IMR-90 (cell line): Measurements from ENCODE around the gene CREB5. TPM values are rescaled to one million over a fixed set of nuclear protein-coding genes. Genes with fewer than 3 reads are reported as not detected.

Experiments used
- ATAC-seq: fragments of 200-7000 bp; cut with Tn5 transposase; 2 replicates; pipeline ENCODE4 v1.9.1; 2020; ENCODE audit warnings: low read depth, mild to moderate bottlenecking, moderate library complexity
- BruUV-seq: library from RNA; stranded (reverse); fragments of 400-500 nt; replicated peaks from 2 replicates; lab custom pipeline; 2021; lab: Mats Ljungman, UMichigan
- CTCF ChIA-PET: fragments of 300-600 bp; formaldehyde crosslinking; extraction: SDS; loops from one replicate; lab custom pipeline; 2021; ENCODE audit warnings: antibody characterized with exemption; lab: Yijun Ruan, JAX
- POLR2A ChIA-PET: fragments of 300-600 bp; sonication (Branson Sonifier 250); formaldehyde crosslinking; loops from one replicate; lab custom pipeline; 2022; ENCODE audit warnings: antibody characterized with exemption; ENCODE audit not compliant: unreplicated experiment; lab: Charles Lee
- DNase-seq: peaks from one replicate; pipeline ENCODE4 v3.0.0; 2013
- H2AFZ ChIP-seq: replicated peaks from 2 replicates; pipeline ENCODE3; 2013; ENCODE audit warnings: low read length, mild to moderate bottlenecking; ENCODE audit not compliant: poor library complexity
- H2AK5ac ChIP-seq: 2 replicates; pipeline ENCODE4 v1.6.1; 2013; ENCODE audit warnings: low read depth, low read length, inconsistent platforms
- H2AK9ac ChIP-seq: replicated peaks from 2 replicates; pipeline ENCODE3; 2013; ENCODE audit warnings: mild to moderate bottlenecking, low read depth, low read length, moderate library complexity; ENCODE audit not compliant: poor library complexity
- H2BK120ac ChIP-seq: 2 replicates; pipeline ENCODE4 v1.6.1; 2013; ENCODE audit warnings: low read depth, low read length, inconsistent platforms
- H2BK15ac ChIP-seq: 3 replicates; pipeline ENCODE4 v1.6.1; 2013; ENCODE audit warnings: low read depth, low read length, inconsistent platforms
- H2BK20ac ChIP-seq: 2 replicates; pipeline ENCODE4 v1.6.1; 2013; ENCODE audit warnings: low read depth, mild to moderate bottlenecking, inconsistent platforms, low read length, moderate library complexity
- H2BK5ac ChIP-seq: 2 replicates; pipeline ENCODE4 v1.6.1; 2013; ENCODE audit warnings: mild to moderate bottlenecking, low read depth, low read length, inconsistent platforms; ENCODE audit not compliant: poor library complexity, severe bottlenecking
- H3K14ac ChIP-seq: replicated peaks from 2 replicates; pipeline ENCODE4 v1.6.1; 2013; ENCODE audit warnings: low read depth, low read length, inconsistent platforms
- H3K18ac ChIP-seq: 2 replicates; pipeline ENCODE4 v1.6.1; 2013; ENCODE audit warnings: low read depth, low read length, control low read depth
- H3K23ac ChIP-seq: 2 replicates; pipeline ENCODE4 v1.6.1; 2013; ENCODE audit warnings: low read depth, low read length, inconsistent platforms
- H3K27ac ChIP-seq: 2 replicates; pipeline ENCODE4 v1.5.1; 2013; ENCODE audit warnings: mild to moderate bottlenecking, control low read depth, low read length; ENCODE audit not compliant: insufficient read depth
- H3K27me3 ChIP-seq: 2 replicates; pipeline ENCODE4 v1.6.1; 2013; ENCODE audit warnings: low read length; ENCODE audit not compliant: control insufficient read depth, insufficient read depth
- H3K36me3 ChIP-seq: 2 replicates; pipeline ENCODE4 v1.6.1; 2013; ENCODE audit warnings: low read length, mixed read lengths; ENCODE audit not compliant: control insufficient read depth, insufficient read depth
- H3K4ac ChIP-seq: 2 replicates; pipeline ENCODE4 v1.6.1; 2013; ENCODE audit warnings: low read depth, low read length, inconsistent platforms
- H3K4me1 ChIP-seq: 2 replicates; pipeline ENCODE4 v1.6.1; 2013; ENCODE audit warnings: low read length, mixed read lengths; ENCODE audit not compliant: control insufficient read depth, insufficient read depth
- H3K4me2 ChIP-seq: 2 replicates; pipeline ENCODE4 v1.6.1; 2013; ENCODE audit warnings: low read depth, mild to moderate bottlenecking, control low read depth, low read length, moderate library complexity
- H3K4me3 ChIP-seq: 2 replicates; pipeline ENCODE4 v1.5.1; 2013; ENCODE audit warnings: low read depth, mild to moderate bottlenecking, control low read depth, low read length, moderate library complexity; ENCODE audit not compliant: insufficient read depth
- H3K56ac ChIP-seq: 2 replicates; pipeline ENCODE4 v1.6.1; 2013; ENCODE audit warnings: low read length, inconsistent platforms; ENCODE audit not compliant: insufficient read depth; ENCODE audit errors: extremely low read depth
- H3K79me1 ChIP-seq, 2 experiments: 2 replicates each; pipeline ENCODE4 v1.6.1; 2013; ENCODE audit warnings: low read length in 2 of 2, inconsistent platforms in 1 of 2, low read depth in 1 of 2
- H3K9ac ChIP-seq: 2 replicates; pipeline ENCODE4 v1.6.1; 2013; ENCODE audit warnings: low read depth, low read length, control low read depth
- H3K9me1 ChIP-seq: 2 replicates; pipeline ENCODE4 v1.6.1; 2013; ENCODE audit warnings: low read length, inconsistent platforms; ENCODE audit not compliant: insufficient read depth
- H3K9me3 ChIP-seq: 2 replicates; pipeline ENCODE4 v1.6.1; 2013; ENCODE audit warnings: low read length; ENCODE audit not compliant: control insufficient read depth, insufficient read depth
- H4K20me1 ChIP-seq: 2 replicates; pipeline ENCODE4 v1.6.1; 2013; ENCODE audit warnings: low read length, inconsistent platforms; ENCODE audit not compliant: insufficient read depth
- H4K5ac ChIP-seq: 2 replicates; pipeline ENCODE4 v1.6.1; 2013; ENCODE audit warnings: mild to moderate bottlenecking, low read depth, low read length, control low read depth
- H4K8ac ChIP-seq, 2 experiments: 2 replicates each; pipeline ENCODE4 v1.6.1; 2013; ENCODE audit warnings: low read depth in 2 of 2, low read length in 2 of 2, control low read depth in 1 of 2, inconsistent platforms in 1 of 2
- H4K91ac ChIP-seq: 2 replicates; pipeline ENCODE4 v1.6.1; 2013; ENCODE audit warnings: low read depth, low read length, inconsistent platforms; ENCODE audit not compliant: insufficient read depth
- BHLHE40 ChIP-seq: fragments of 150-350 bp; IDR thresholded peaks from 2 replicates; pipeline ENCODE4 v1.6.1; 2016; ENCODE audit warnings: mild to moderate bottlenecking, low read depth, low read length
- CEBPB ChIP-seq: IDR thresholded peaks from 2 replicates; pipeline ENCODE4 v1.6.1; 2012; ENCODE audit warnings: low read depth, low read length, improper control_type of control experiment
- CHD1 ChIP-seq: IDR thresholded peaks from 2 replicates; pipeline ENCODE4 v1.6.1; 2012; ENCODE audit warnings: low read depth, low read length, improper control_type of control experiment
- CTCF ChIP-seq: conservative IDR thresholded peaks from 2 replicates; pipeline ENCODE4 v1.5.1; 2012; ENCODE audit warnings: mild to moderate bottlenecking, low read depth, low read length, improper control_type of control experiment
- ELK1 ChIP-seq: fragments of 150-350 bp; IDR thresholded peaks from 2 replicates; pipeline ENCODE4 v1.6.1; 2016; ENCODE audit warnings: low read depth, mild to moderate bottlenecking, low read length, moderate library complexity, borderline replicate concordance
- FOS ChIP-seq: fragments of 150-350 bp; IDR thresholded peaks from 2 replicates; pipeline ENCODE4 v1.6.1; 2016; ENCODE audit warnings: low read depth, low read length
- MAFK ChIP-seq: IDR thresholded peaks from 2 replicates; pipeline ENCODE4 v1.6.1; 2012; ENCODE audit warnings: low read depth, low read length, improper control_type of control experiment
- MAZ ChIP-seq: IDR thresholded peaks from 2 replicates; pipeline ENCODE4 v1.6.1; 2012; ENCODE audit warnings: low read depth, mild to moderate bottlenecking, low read length, improper control_type of control experiment, moderate library complexity, borderline replicate concordance
- MXI1 ChIP-seq: IDR thresholded peaks from 2 replicates; pipeline ENCODE4 v1.6.1; 2012; ENCODE audit warnings: low read depth, mild to moderate bottlenecking, low read length, moderate library complexity, borderline replicate concordance
- NFE2L2 ChIP-seq: fragments of 150-350 bp; IDR thresholded peaks from 2 replicates; pipeline ENCODE4 v1.6.1; 2016; ENCODE audit warnings: low read depth, mild to moderate bottlenecking, low read length
- POLR2A ChIP-seq: IDR thresholded peaks from 2 replicates; pipeline ENCODE4 v1.6.1; 2012; ENCODE audit warnings: mild to moderate bottlenecking, low read depth, low read length
- RAD21 ChIP-seq: IDR thresholded peaks from 2 replicates; pipeline ENCODE4 v1.6.1; 2012; ENCODE audit warnings: low read length, improper control_type of control experiment
- RCOR1 ChIP-seq: IDR thresholded peaks from 2 replicates; pipeline ENCODE4 v1.6.1; 2012; ENCODE audit warnings: mild to moderate bottlenecking, low read length, improper control_type of control experiment; ENCODE audit not compliant: insufficient replicate concordance
- RFX5 ChIP-seq: IDR thresholded peaks from 2 replicates; pipeline ENCODE4 v1.8.0; 2012; ENCODE audit warnings: low read depth, mild to moderate bottlenecking, low read length, moderate library complexity
- SMC3 ChIP-seq: fragments of 150-350 bp; IDR thresholded peaks from 2 replicates; pipeline ENCODE4 v1.6.1; 2016; ENCODE audit warnings: low read depth, mild to moderate bottlenecking, antibody characterized with exemption, low read length, moderate library complexity
- USF2 ChIP-seq: fragments of 150-350 bp; IDR thresholded peaks from 2 replicates; pipeline ENCODE4 v1.6.1; 2017; ENCODE audit warnings: mild to moderate bottlenecking, antibody characterized with exemption, low read length, low read depth
- WGBS, 2 experiments: methylation state at CpG; one replicate each; pipeline versions ENCODE4 v1.1.5 to v1.1.7; 2013; ENCODE audit warnings: missing lambda C conversion rate in 2 of 2; ENCODE audit not compliant: insufficient read length in 1 of 2; ENCODE audit errors: extremely low coverage in 2 of 2; 5-methylcytosine and 5-hydroxymethylcytosine counted together
- dilution Hi-C: fragments of 300-500 bp; cut with HindIII; formaldehyde crosslinking; loops from one replicate; pipeline ENCODE4 v1.14.3; 2018; ENCODE audit warnings: low sequenced_read_pairs; ENCODE audit not compliant: unreplicated experiment
- in situ Hi-C: fragments of 300-500 bp; cut with MboI; formaldehyde crosslinking; loops from 3 replicates; pipeline ENCODE4 v1.14.3; 2019; ENCODE audit warnings: low sequenced_read_pairs, inconsistent platforms, mixed read lengths
- intact Hi-C: fragments of 100-400 bp; cut with micrococcal nuclease; formaldehyde crosslinking; loops from 2 replicates; pipeline ENCODE4 v1.10.0; 2022
- polyA plus RNA-seq, 3 experiments: library from polyadenylated mRNA; depleted of rRNA; stranded (reverse); fragments of >200 nt; gene quantifications; 2 replicates each; pipeline ENCODE4 v1.2.3, GENCODE V29; 2012; ENCODE audit warnings: low replicate concordance in 1 of 3
- total RNA-seq: library from RNA; depleted of rRNA; stranded (reverse); fragments of >200 nt; gene quantifications from 2 replicates; pipeline ENCODE4 v1.2.3, GENCODE V29; 2012

Gene CREB5
- total and polyA plus RNA-seq, 2 of the 4 experiments (the other 2 are of a cell fraction), result 7.3 to 13.1 TPM

GRCh38 chr7:28532181-28532580, 119.9 kb downstream of the CREB5 start:
- no TSS peak for BruUV-seq
- peaks cover 9% of the 10 kb centered on the region for H3K4me1 ChIP-seq
- in situ Hi-C loops, result no loop called here
- 100% methylated on average over 1 of the region's 7 CpGs; no CpG with 5 or more reads in 1 of the 2 experiments for WGBS, 2 experiments
- no peak overlapping the region for H3K14ac ChIP-seq
- no peak overlapping the region for H3K27ac ChIP-seq
- no peak overlapping the region for H3K9ac ChIP-seq
- no peak overlapping the region for H2BK20ac ChIP-seq
- no peak overlapping the region for H2BK5ac ChIP-seq
- dilution Hi-C loops, result no loop called here
- peaks cover 3% of the 10 kb centered on the region for H3K9me3 ChIP-seq
- peaks cover 3% of the 10 kb centered on the region; the same call in 1 of the 2 replicates for H3K9me1 ChIP-seq
- H2AK5ac ChIP-seq, result no peak overlapping the region
- H3K18ac ChIP-seq, result no peak overlapping the region
- ATAC-seq (no peak), DNase-seq (no peak)
- H3K23ac ChIP-seq, result no peak overlapping the region
- no peak overlapping the region for H3K4me2 ChIP-seq
- H4K20me1 ChIP-seq, result no peaks in the 10 kb centered on the region
- H2AFZ ChIP-seq, result no peak overlapping the region
- H3K79me1 ChIP-seq, result no peaks in the 10 kb centered on the region
- no peak overlapping the region for H4K8ac ChIP-seq
- ChIA-PET POLR2A (no interaction called here), CTCF (no interaction called here)
- H3K56ac ChIP-seq, result no peak overlapping the region
- TF ChIP-seq CHD1, result no peak
- no peak for TF ChIP-seq NFE2L2
- no peak for TF ChIP-seq SMC3
- no peak for TF ChIP-seq ELK1
- no peak for TF ChIP-seq RAD21
- TF ChIP-seq RCOR1, result no peak
- no peak for TF ChIP-seq MXI1
- TF ChIP-seq CTCF, result no peak
- no peak for TF ChIP-seq USF2
- TF ChIP-seq MAZ, result no peak
- no peak for TF ChIP-seq RFX5
- no peak for TF ChIP-seq MAFK
- no peak for TF ChIP-seq FOS
- no peak for TF ChIP-seq CEBPB
- TF ChIP-seq BHLHE40, result no peak
- no peak for TF ChIP-seq POLR2A
- no peak overlapping the region for H3K4me3 ChIP-seq
- no peak overlapping the region for H2BK15ac ChIP-seq
- no peaks in the 10 kb centered on the region for H3K36me3 ChIP-seq
- intact Hi-C loops, result loop anchor here (5.0 kb wide), 3 partner anchors 50 to 235 kb away; partner anchors contain the start of gene CREB5
- H3K4ac ChIP-seq, result no peak overlapping the region
- H2AK9ac ChIP-seq, result no peak overlapping the region
- no peak overlapping the region for H4K91ac ChIP-seq
- no peak overlapping the region for H2BK120ac ChIP-seq
- H4K5ac ChIP-seq, result no peak overlapping the region
- H3K27me3 ChIP-seq, result no peaks in the 10 kb centered on the region
